GM18868 (cell line): ENCODE results near the gene MTRR.

Experiments
- ATAC-seq: cut with Tn5 transposase; IDR thresholded peaks from one replicate; pipeline ENCODE4 v1.9.1; 2021; ENCODE audit warnings: mild to moderate bottlenecking, moderate library complexity; ENCODE audit not compliant: unreplicated experiment

MTRR gene

GRCh38 chr5:7856855-7857254, 12.1 kb upstream of the MTRR start:
- peak; percentile 38 for ATAC-seq

GRCh38 chr5:7857361-7857760, 11.6 kb upstream of the MTRR start:
- no peak for ATAC-seq

GRCh38 chr5:7857926-7858632, 10.9 kb upstream of the MTRR start:
- ATAC-seq: peak; percentile 57

GRCh38 chr5:7866196-7866595, 2.8 kb upstream of the MTRR start:
- ATAC-seq: no peak

- no peak for ATAC-seq
Measured at GRCh38 chr5:7867260-7867659, 1.7 kb upstream of the MTRR start.

GRCh38 chr5:7868427-7868772, 548 bp upstream of the MTRR start:
- ATAC-seq: no peak

GRCh38 chr5:7869474-7870136, 657 bp downstream of the MTRR start:
- ATAC-seq: peak; percentile 32

- no peak for ATAC-seq
Measured at GRCh38 chr5:7871653-7872052, 2.7 kb downstream of the MTRR start.

GRCh38 chr5:7872517-7873130, 3.7 kb downstream of the MTRR start:
- no peak for ATAC-seq

- no peak for ATAC-seq
Measured at GRCh38 chr5:7873216-7873615, 4.3 kb downstream of the MTRR start.

- no peak for ATAC-seq
Measured at GRCh38 chr5:7874639-7875038, 5.7 kb downstream of the MTRR start.

- no peak for ATAC-seq
Measured at GRCh38 chr5:7875151-7875550, 6.2 kb downstream of the MTRR start.

GRCh38 chr5:7876867-7877266, 7.9 kb downstream of the MTRR start:
- ATAC-seq: peak; percentile 43

- no peak for ATAC-seq
Measured at GRCh38 chr5:7877851-7878250, 8.9 kb downstream of the MTRR start.

GRCh38 chr5:7878381-7878873, 9.5 kb downstream of the MTRR start:
- ATAC-seq: peak; percentile 97

GRCh38 chr5:7881091-7881490, 12.1 kb downstream of the MTRR start:
- ATAC-seq: no peak

- no peak for ATAC-seq
Measured at GRCh38 chr5:7881816-7882215, 12.9 kb downstream of the MTRR start.

GRCh38 chr5:7882926-7883325, 14.0 kb downstream of the MTRR start:
- ATAC-seq: no peak

GRCh38 chr5:7884491-7885267, 15.7 kb downstream of the MTRR start:
- ATAC-seq: no peak

- peak; percentile 63 for ATAC-seq
Measured at GRCh38 chr5:7886849-7887475, 18.0 kb downstream of the MTRR start.

- ATAC-seq: no peak
Measured at GRCh38 chr5:7888901-7889300, 20.0 kb downstream of the MTRR start.
